H1 (cell line): Measurements from ENCODE around the gene COLQ.

ENCODE experiments used
- CTBP2 ChIP-seq: IDR thresholded peaks from 2 replicates; pipeline ENCODE4 v1.7.0; 2011; ENCODE audit warnings: borderline replicate concordance, mild to moderate bottlenecking, moderate library complexity, mixed read lengths, low read length; ENCODE audit not compliant: insufficient read depth, insufficient read length
- CTCF ChIP-seq, 3 experiments: IDR thresholded peaks; 1 replicate in 2 of 3; 2 replicates in 1 of 3; pipeline versions ENCODE4 v1.5.1 to v1.6.1; 2011; ENCODE audit warnings: low read length in 3 of 3, mild to moderate bottlenecking in 3 of 3, inconsistent platforms in 2 of 3, low read depth in 1 of 3, moderate library complexity in 1 of 3; ENCODE audit not compliant: insufficient read depth in 1 of 3; ENCODE audit errors: control extremely low read depth in 1 of 3
- EZH2 ChIP-seq: fragments of 200-600 bp; sonication (generic); IDR thresholded peaks from 2 replicates; pipeline ENCODE4 v1.7.1; 2012; ENCODE audit warnings: low read depth, mild to moderate bottlenecking, moderate library complexity, low read length, inconsistent platforms; ENCODE audit not compliant: severe bottlenecking

DNA sequence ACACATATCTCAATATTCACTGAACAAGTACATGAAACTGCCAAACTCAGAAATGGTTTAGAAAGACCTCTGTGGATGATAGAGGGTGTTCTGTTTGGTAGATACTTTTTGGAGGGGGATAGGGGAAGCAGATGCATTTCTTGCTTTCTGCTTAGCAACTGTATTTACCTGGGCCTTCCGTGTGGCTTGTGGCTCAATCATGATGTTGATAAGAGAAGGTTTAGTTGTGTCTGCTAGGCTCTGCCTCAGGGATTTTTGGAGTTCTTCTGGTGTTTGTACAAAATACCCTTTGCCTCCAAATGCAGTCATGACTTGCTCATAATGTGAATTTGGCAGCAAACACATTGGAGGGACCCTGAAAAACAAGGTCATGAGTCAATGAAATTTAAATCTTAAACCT lies 41.7 kb upstream of the COLQ start:
- no peak for TF ChIP-seq CTCF (IDR thresholded peaks at IDR 0.05; ENCODE audit: control extremely low read depth in 1 of 3, insufficient read depth in 1 of 3, low read depth in 1 of 3, low read length in 3 of 3)
- no peak for TF ChIP-seq EZH2
- TF ChIP-seq CTBP2: no peak
